ENCODE results near the gene IQGAP3. TPM values are rescaled to one million over a fixed set of nuclear protein-coding genes. Genes with fewer than 3 reads are reported as not detected.

The IQGAP3 gene
- total and polyA plus RNA-seq, 2 experiments from 2014 or later = 5.2 to 5.7 TPM

- no peaks in the 10 kb centered on the region for H3K9me2 ChIP-seq (replicated peaks; ENCODE audit: insufficient read depth)
- no peaks in the 10 kb centered on the region for H3K36me3 ChIP-seq (replicated peaks; ENCODE audit: insufficient read depth, low read depth)
- no peak overlapping the region for H3K4me3 ChIP-seq
- WGBS (ENCODE audit: low lambda C conversion rate, missing lambda C conversion rate) = 83% methylated on average over 7 of the region's 7 CpGs
- H3K27ac ChIP-seq = no peak overlapping the region
- no peaks in the 10 kb centered on the region for H3K27me3 ChIP-seq
- H3K4me2 ChIP-seq = no peak overlapping the region
- no peak for DNase-seq (ENCODE audit: low spot score)
- TF ChIP-seq, protein P1, sequence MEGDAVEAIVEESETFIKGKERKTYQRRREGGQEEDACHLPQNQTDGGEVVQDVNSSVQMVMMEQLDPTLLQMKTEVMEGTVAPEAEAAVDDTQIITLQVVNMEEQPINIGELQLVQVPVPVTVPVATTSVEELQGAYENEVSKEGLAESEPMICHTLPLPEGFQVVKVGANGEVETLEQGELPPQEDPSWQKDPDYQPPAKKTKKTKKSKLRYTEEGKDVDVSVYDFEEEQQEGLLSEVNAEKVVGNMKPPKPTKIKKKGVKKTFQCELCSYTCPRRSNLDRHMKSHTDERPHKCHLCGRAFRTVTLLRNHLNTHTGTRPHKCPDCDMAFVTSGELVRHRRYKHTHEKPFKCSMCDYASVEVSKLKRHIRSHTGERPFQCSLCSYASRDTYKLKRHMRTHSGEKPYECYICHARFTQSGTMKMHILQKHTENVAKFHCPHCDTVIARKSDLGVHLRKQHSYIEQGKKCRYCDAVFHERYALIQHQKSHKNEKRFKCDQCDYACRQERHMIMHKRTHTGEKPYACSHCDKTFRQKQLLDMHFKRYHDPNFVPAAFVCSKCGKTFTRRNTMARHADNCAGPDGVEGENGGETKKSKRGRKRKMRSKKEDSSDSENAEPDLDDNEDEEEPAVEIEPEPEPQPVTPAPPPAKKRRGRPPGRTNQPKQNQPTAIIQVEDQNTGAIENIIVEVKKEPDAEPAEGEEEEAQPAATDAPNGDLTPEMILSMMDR (IDR thresholded peaks at IDR 0.05; ENCODE audit: poor library complexity) = no peak
- TF ChIP-seq EZH2phosphoT487 (IDR thresholded peaks at IDR 0.05; ENCODE audit: low read depth, severe bottlenecking, unreplicated experiment) (no peak), EZH2 (IDR thresholded peaks at IDR 0.05; ENCODE audit: borderline replicate concordance) (no peak)
- H2AFZ ChIP-seq = no peak overlapping the region
- peaks cover 29% of the 10 kb centered on the region for H3K4me1 ChIP-seq (ENCODE audit: insufficient read depth)
- H3K79me2 ChIP-seq = peaks cover 84% of the 10 kb centered on the region
- peaks cover 96% of the 10 kb centered on the region for H4K20me1 ChIP-seq (ENCODE audit: insufficient read depth, poor library complexity, severe bottlenecking)
- no peaks in the 10 kb centered on the region for H3K9me3 ChIP-seq (ENCODE audit: low read depth)
Measured at GRCh38 chr1:156486421-156487344, 85.7 kb downstream of the IQGAP3 start.

- no peak overlapping the region for H3K27ac ChIP-seq
- no peak for TF ChIP-seq EZH2phosphoT487 (IDR thresholded peaks at IDR 0.05; ENCODE audit: low read depth, severe bottlenecking, unreplicated experiment)
- no peak overlapping the region for H3K4me3 ChIP-seq
- H3K4me2 ChIP-seq = no peak overlapping the region
- H3K9me3 ChIP-seq (ENCODE audit: low read depth) = no peaks in the 10 kb centered on the region
- peaks cover 77% of the 10 kb centered on the region for H3K79me2 ChIP-seq
- no peaks in the 10 kb centered on the region for H3K9me2 ChIP-seq (replicated peaks; ENCODE audit: insufficient read depth)
- no peaks in the 10 kb centered on the region for H3K36me3 ChIP-seq (replicated peaks; ENCODE audit: insufficient read depth, low read depth)
- H2AFZ ChIP-seq = no peak overlapping the region
- DNase-seq (ENCODE audit: low spot score) = no peak
- 100% methylated on average over 3 of the region's 3 CpGs for WGBS (ENCODE audit: low lambda C conversion rate, missing lambda C conversion rate)
- peaks cover 89% of the 10 kb centered on the region for H4K20me1 ChIP-seq (ENCODE audit: insufficient read depth, poor library complexity, severe bottlenecking)
- peaks cover 23% of the 10 kb centered on the region for H3K4me1 ChIP-seq (ENCODE audit: insufficient read depth)
- H3K27me3 ChIP-seq = no peaks in the 10 kb centered on the region
Measured at GRCh38 chr1:156485984-156486383, 86.4 kb downstream of the IQGAP3 start.

- no peak for DNase-seq (ENCODE audit: low spot score)
- TF ChIP-seq EZH2 (IDR thresholded peaks at IDR 0.05; ENCODE audit: borderline replicate concordance) (no peak), EZH2phosphoT487 (IDR thresholded peaks at IDR 0.05; ENCODE audit: low read depth, severe bottlenecking, unreplicated experiment) (no peak)
- TF ChIP-seq, protein P1 (IDR thresholded peaks at IDR 0.05; ENCODE audit: poor library complexity) = no peak
- Histone ChIP-seq H3K4me2 (no peak overlapping the region), H3K9me3 (ENCODE audit: low read depth) (no peaks in the 10 kb centered on the region), H3K79me2 (peaks cover 63% of the 10 kb centered on the region), H3K4me3 (no peak overlapping the region), H3K4me1 (ENCODE audit: insufficient read depth) (peaks cover 9% of the 10 kb centered on the region), H3K36me3 (replicated peaks; ENCODE audit: insufficient read depth, low read depth) (no peaks in the 10 kb centered on the region), H2AFZ (no peak overlapping the region), H4K20me1 (ENCODE audit: insufficient read depth, poor library complexity, severe bottlenecking) (peaks cover 75% of the 10 kb centered on the region), H3K9me2 (replicated peaks; ENCODE audit: insufficient read depth) (no peaks in the 10 kb centered on the region), H3K27me3 (no peaks in the 10 kb centered on the region), H3K27ac (no peak overlapping the region)
- 93% methylated on average over 6 of the region's 6 CpGs for WGBS (ENCODE audit: low lambda C conversion rate, missing lambda C conversion rate)
Measured at GRCh38 chr1:156484480-156485058, 87.8 kb downstream of the IQGAP3 start.

DNA sequence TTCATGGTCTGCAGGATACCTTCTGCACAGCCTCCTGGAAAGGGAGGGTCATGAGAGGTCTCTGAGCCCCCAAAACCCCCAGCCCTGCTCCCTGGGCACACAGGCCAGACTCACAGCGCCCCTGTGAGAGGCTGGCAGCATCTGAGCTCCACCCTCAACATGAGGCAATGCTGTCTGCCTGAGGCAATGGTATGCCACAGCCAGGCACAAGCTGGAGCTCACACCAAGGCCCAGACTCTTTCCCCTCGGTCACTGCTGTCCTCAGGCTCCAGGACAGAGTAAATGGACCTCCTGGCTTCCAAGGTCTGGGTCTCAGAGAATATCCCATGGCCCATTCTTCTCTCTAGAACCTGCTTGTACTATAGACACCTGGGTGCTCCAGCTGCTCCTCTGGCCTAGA lies 89.0 kb downstream of the IQGAP3 start:
- no peak overlapping the region for H2AFZ ChIP-seq
- WGBS (ENCODE audit: low lambda C conversion rate, missing lambda C conversion rate) = 90% methylated on average over 2 of the region's 2 CpGs
- H3K27ac ChIP-seq = no peak overlapping the region
- no peaks in the 10 kb centered on the region for H3K9me3 ChIP-seq (ENCODE audit: low read depth)
- no peaks in the 10 kb centered on the region for H3K4me1 ChIP-seq (ENCODE audit: insufficient read depth)
- no peaks in the 10 kb centered on the region for H3K27me3 ChIP-seq
- no peaks in the 10 kb centered on the region for H3K36me3 ChIP-seq (replicated peaks; ENCODE audit: insufficient read depth, low read depth)
- no peaks in the 10 kb centered on the region for H3K9me2 ChIP-seq (replicated peaks; ENCODE audit: insufficient read depth)
- TF ChIP-seq EZH2 (IDR thresholded peaks at IDR 0.05; ENCODE audit: borderline replicate concordance) (no peak), EZH2phosphoT487 (IDR thresholded peaks at IDR 0.05; ENCODE audit: low read depth, severe bottlenecking, unreplicated experiment) (no peak)
- TF ChIP-seq, protein P1 (IDR thresholded peaks at IDR 0.05; ENCODE audit: poor library complexity) = no peak
- no peak overlapping the region for H3K4me3 ChIP-seq
- peaks cover 51% of the 10 kb centered on the region for H3K79me2 ChIP-seq
- DNase-seq (ENCODE audit: low spot score) = no peak
- H3K4me2 ChIP-seq = no peak overlapping the region
- peaks cover 63% of the 10 kb centered on the region for H4K20me1 ChIP-seq (ENCODE audit: insufficient read depth, poor library complexity, severe bottlenecking)
